PC-3 (cell line): Measurements from ENCODE around the gene GPS2. TPM values are rescaled to one million over a fixed set of nuclear protein-coding genes. Genes with fewer than 3 reads are reported as not detected.

Experiments used
- ATAC-seq: fragments of 200-7000 bp; cut with Tn5 transposase; 2 replicates; pipeline ENCODE4 v1.9.1; 2020; ENCODE audit warnings: mild to moderate bottlenecking, moderate library complexity
- BruUV-seq: library from RNA; stranded (reverse); fragments of 400-500 nt; replicated peaks from 2 replicates; lab custom pipeline; 2021; lab: Mats Ljungman, UMichigan
- CTCF ChIA-PET: fragments of 300-600 bp; sonication (Branson Sonifier 250); formaldehyde crosslinking; loops from one replicate; lab custom pipeline; 2022; ENCODE audit warnings: antibody characterized with exemption; lab: Charles Lee
- POLR2A ChIA-PET: fragments of 300-600 bp; sonication (Branson Sonifier 250); formaldehyde crosslinking; loops from one replicate; lab custom pipeline; 2022; ENCODE audit warnings: antibody characterized with exemption; ENCODE audit not compliant: unreplicated experiment; lab: Charles Lee
- DNase-seq: peaks from one replicate; pipeline ENCODE4 v3.0.0-alpha.2; 2015
- H2AFZ ChIP-seq: fragments of 300-600 bp; sonication (generic); 2 replicates; pipeline ENCODE4 v1.6.0; 2016; ENCODE audit warnings: antibody characterized with exemption, low read length
- H3F3A ChIP-seq: fragments of 300-600 bp; sonication (generic); one replicate; pipeline ENCODE4 v1.6.0; 2017; ENCODE audit warnings: antibody characterized with exemption, low read length, control low read depth, mild to moderate bottlenecking; ENCODE audit not compliant: unreplicated experiment
- H3K27ac ChIP-seq: fragments of 300-600 bp; sonication (generic); 2 replicates; pipeline ENCODE4 v1.5.1; 2016; ENCODE audit warnings: mild to moderate bottlenecking, low read length
- H3K27me3 ChIP-seq: fragments of 300-600 bp; sonication (generic); 2 replicates; pipeline ENCODE4 v1.6.1; 2016; ENCODE audit warnings: low read length, mixed read lengths
- H3K36me3 ChIP-seq: fragments of 300-600 bp; sonication (generic); 2 replicates; pipeline ENCODE4 v1.6.1; 2016; ENCODE audit warnings: low read depth, mixed run types, low read length, mixed read lengths
- H3K4me1 ChIP-seq: fragments of 300-600 bp; sonication (generic); 2 replicates; pipeline ENCODE4 v1.5.1; 2016; ENCODE audit warnings: low read length; ENCODE audit not compliant: insufficient read depth
- H3K4me2 ChIP-seq: fragments of 300-600 bp; sonication (generic); 2 replicates; pipeline ENCODE4 v1.6.0; 2016; ENCODE audit warnings: low read length
- H3K4me3 ChIP-seq: fragments of 300-600 bp; sonication (generic); 2 replicates; pipeline ENCODE4 v1.5.1; 2016; ENCODE audit warnings: mild to moderate bottlenecking, low read length, mixed read lengths
- H3K79me2 ChIP-seq: fragments of 300-600 bp; sonication (generic); 2 replicates; pipeline ENCODE4 v1.6.1; 2017; ENCODE audit warnings: low read length, mixed read lengths
- H3K9ac ChIP-seq: fragments of 300-600 bp; sonication (generic); 2 replicates; pipeline ENCODE4 v1.6.0; 2016; ENCODE audit warnings: mild to moderate bottlenecking, low read length
- H3K9me2 ChIP-seq: fragments of 300-600 bp; sonication (generic); replicated peaks from 2 replicates; pipeline ENCODE4 v1.6.1; 2016; ENCODE audit warnings: mixed run types, low read length, mixed read lengths
- H3K9me3 ChIP-seq: fragments of 300-600 bp; sonication (generic); 2 replicates; pipeline ENCODE4 v1.6.1; 2016; ENCODE audit warnings: low read length, mixed read lengths
- H4K20me1 ChIP-seq: fragments of 300-600 bp; sonication (generic); 2 replicates; pipeline ENCODE4 v1.6.1; 2016; ENCODE audit warnings: low read length, mixed read lengths
- EZH2 ChIP-seq: fragments of 300-600 bp; sonication (generic); IDR thresholded peaks from one replicate; pipeline ENCODE4 v1.6.1; 2017; ENCODE audit warnings: antibody characterized with exemption, mild to moderate bottlenecking, low read length; ENCODE audit not compliant: unreplicated experiment
- EZH2phosphoT487 ChIP-seq: fragments of 300-600 bp; sonication (generic); IDR thresholded peaks from 2 replicates; pipeline ENCODE4 v1.6.1; 2018; ENCODE audit warnings: mild to moderate bottlenecking, antibody characterized with exemption, low read length, borderline replicate concordance
- intact Hi-C: fragments of 100-400 bp; cut with micrococcal nuclease; formaldehyde crosslinking; loops from 2 replicates; pipeline ENCODE4 v1.9.0; 2023
- total RNA-seq: library from RNA; depleted of rRNA; stranded (reverse); fragments of >200 nt; gene quantifications from 2 replicates; pipeline ENCODE4 v1.2.3, GENCODE V29; 2014
- TF ChIP-seq, protein P1 (sequence below): fragments of 300-600 bp; sonication (generic); conservative IDR thresholded peaks from 2 replicates; pipeline ENCODE4 v1.5.1; 2017; ENCODE audit warnings: antibody characterized with exemption, low read depth, mild to moderate bottlenecking, low read length

The GPS2 gene
- total RNA-seq, 1 experiment from 2014 or later = 30.8 TPM

DNA sequence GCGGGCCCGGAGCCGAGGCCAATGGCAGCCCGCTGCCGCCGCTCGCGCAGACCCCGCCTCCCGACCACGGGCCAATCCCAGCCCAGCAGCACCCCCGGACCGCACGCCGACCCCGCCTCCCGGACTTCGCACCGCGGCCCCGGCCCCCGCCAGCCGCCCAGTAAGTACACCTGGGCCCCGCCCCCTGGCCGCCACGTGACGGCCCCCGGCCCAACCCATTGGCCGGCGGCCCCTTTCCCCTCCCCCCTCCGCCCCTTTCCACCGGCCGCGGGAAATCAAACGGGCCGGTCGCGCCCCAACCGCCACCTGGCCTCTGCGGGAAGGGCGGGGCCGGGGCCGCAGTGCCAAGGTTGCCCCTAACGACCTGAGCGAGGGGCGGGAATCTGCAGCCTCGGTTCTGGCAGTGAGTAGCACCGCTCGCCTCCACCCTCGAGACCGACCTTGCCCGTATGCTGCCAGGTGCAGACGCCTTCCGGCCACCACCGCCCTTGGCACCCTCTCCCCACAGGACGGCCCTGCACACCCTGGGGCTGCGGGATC is 20.5 kb downstream of the GPS2 start, which contains the start of gene YBX2:
Gene YBX2 (minus strand): TSS at position 26 of the 540 bp plus-strand sequence. CDS start 139 bp downstream, outside the sequence.
- H3K4me1 ChIP-seq = peaks cover 7% of the 10 kb centered on the region; the same call in 1 of the 2 replicates
- H3F3A ChIP-seq = no peaks in the 10 kb centered on the region
- peak within 1 kb of the TSS; percentile 82 for H3K4me2 ChIP-seq
- H3K4me3 ChIP-seq = peak within 1 kb of the TSS; percentile 62
- no peak within 1 kb of the TSS for H3K27ac ChIP-seq
- no peaks in the 10 kb centered on the region for H3K36me3 ChIP-seq
- no peaks in the 10 kb centered on the region for H3K27me3 ChIP-seq
- no peaks in the 10 kb centered on the region for H3K9me3 ChIP-seq
- no TSS peak for BruUV-seq
- CTCF ChIA-PET = no interaction called here
- peak within 1 kb of the TSS; percentile 87 for H2AFZ ChIP-seq
- ATAC-seq (peak; percentile 37), DNase-seq (peak; percentile 49)
- no peaks in the 10 kb centered on the region for H3K79me2 ChIP-seq
- TF ChIP-seq EZH2phosphoT487 (no peak), EZH2 (no peak)
- TF ChIP-seq, protein P1, sequence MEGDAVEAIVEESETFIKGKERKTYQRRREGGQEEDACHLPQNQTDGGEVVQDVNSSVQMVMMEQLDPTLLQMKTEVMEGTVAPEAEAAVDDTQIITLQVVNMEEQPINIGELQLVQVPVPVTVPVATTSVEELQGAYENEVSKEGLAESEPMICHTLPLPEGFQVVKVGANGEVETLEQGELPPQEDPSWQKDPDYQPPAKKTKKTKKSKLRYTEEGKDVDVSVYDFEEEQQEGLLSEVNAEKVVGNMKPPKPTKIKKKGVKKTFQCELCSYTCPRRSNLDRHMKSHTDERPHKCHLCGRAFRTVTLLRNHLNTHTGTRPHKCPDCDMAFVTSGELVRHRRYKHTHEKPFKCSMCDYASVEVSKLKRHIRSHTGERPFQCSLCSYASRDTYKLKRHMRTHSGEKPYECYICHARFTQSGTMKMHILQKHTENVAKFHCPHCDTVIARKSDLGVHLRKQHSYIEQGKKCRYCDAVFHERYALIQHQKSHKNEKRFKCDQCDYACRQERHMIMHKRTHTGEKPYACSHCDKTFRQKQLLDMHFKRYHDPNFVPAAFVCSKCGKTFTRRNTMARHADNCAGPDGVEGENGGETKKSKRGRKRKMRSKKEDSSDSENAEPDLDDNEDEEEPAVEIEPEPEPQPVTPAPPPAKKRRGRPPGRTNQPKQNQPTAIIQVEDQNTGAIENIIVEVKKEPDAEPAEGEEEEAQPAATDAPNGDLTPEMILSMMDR = no peak
- intact Hi-C loops = no loop called here
- H3K9ac ChIP-seq = no peak within 1 kb of the TSS
- H4K20me1 ChIP-seq = no peaks in the 10 kb centered on the region
- POLR2A ChIA-PET = no interaction called here
- H3K9me2 ChIP-seq = no peaks in the 10 kb centered on the region

DNA sequence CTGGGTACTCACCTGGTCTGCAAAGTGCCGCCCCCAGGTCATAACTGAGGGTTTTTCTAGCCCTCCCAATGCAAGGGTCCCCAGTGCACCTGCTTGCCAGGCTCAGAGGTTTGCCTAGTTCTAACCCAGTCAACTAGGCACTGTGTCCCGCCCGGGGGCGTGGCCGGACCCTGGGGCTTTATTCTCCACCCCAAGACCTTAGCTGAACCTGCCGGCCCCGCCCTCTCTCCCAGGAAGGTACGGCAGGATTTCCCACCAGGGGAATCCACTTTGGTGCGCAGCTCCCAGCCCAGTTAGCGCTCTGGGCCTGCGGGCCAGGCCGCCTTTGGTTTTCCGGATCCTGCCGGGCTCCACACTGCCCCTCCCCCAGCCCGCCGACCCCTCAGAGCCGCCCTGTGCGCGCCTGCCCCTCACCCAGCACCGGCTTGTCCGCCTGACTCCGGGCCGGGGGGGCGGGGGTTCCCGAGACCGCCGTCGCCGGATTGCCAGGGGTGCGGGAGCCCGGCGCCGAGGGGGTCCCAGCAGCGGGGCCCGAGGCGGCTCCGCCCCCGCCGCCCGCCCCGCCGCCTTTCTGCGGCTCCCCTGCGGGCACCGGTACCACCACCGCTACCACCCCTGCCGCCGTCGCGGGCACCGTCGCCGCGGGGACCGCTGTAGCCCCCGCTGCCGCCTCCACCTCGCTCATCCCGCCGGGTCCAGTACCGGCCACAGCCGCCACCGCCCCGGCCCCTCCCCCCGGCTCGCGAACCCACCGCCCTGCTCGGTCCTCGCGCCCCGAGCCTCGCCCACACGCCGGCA is 21.1 kb downstream of the GPS2 start:
- Histone ChIP-seq H3K9ac (no peak overlapping the region), H4K20me1 (no peaks in the 10 kb centered on the region), H3K9me3 (no peaks in the 10 kb centered on the region), H3K36me3 (no peaks in the 10 kb centered on the region), H3K9me2 (no peaks in the 10 kb centered on the region), H3K4me2 (no peak overlapping the region), H3K4me1 (peaks cover 7% of the 10 kb centered on the region; the same call in 1 of the 2 replicates), H2AFZ (no peak overlapping the region), H3F3A (no peaks in the 10 kb centered on the region), H3K27ac (no peak overlapping the region), H3K79me2 (no peaks in the 10 kb centered on the region), H3K4me3 (no peak overlapping the region), H3K27me3 (no peaks in the 10 kb centered on the region)
- intact Hi-C loops = no loop called here
- TF ChIP-seq, protein P1 = no peak
- no peak for TF ChIP-seq EZH2phosphoT487
- TF ChIP-seq EZH2 = no peak
- ATAC-seq (no peak), DNase-seq (no peak)
- CTCF ChIA-PET = no interaction called here
- BruUV-seq = no TSS peak
- POLR2A ChIA-PET = no interaction called here

DNA sequence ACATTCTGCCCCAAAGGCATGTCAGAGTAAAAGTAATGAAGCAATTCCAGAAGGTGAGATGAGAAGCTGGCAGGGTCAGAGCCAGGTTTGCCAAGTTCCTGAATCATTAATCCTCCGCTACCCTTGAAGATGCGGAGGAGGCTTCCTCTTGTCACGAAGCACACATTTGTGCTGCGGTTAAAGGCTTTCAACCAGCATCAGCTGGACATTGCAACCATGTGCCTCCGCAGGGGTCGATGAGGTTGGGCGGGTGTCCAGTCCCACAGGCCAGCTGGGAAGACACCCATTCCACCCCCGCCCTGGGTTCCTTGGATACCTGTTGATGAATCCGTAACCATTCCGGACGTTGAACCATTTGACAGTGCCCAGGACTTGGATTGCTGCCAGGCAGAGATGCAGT is 22.0 kb downstream of the GPS2 start:
- H3K4me2 ChIP-seq = no peak overlapping the region
- H3K27me3 ChIP-seq = no peaks in the 10 kb centered on the region
- H3K79me2 ChIP-seq = no peaks in the 10 kb centered on the region
- no peak overlapping the region for H3K4me3 ChIP-seq
- DNase-seq (no peak), ATAC-seq (no peak)
- H3K9ac ChIP-seq = no peak overlapping the region
- H3K9me2 ChIP-seq = no peaks in the 10 kb centered on the region
- no peaks in the 10 kb centered on the region for H3K9me3 ChIP-seq
- CTCF ChIA-PET = no interaction called here
- H2AFZ ChIP-seq = no peak overlapping the region
- H3K27ac ChIP-seq = no peak overlapping the region
- H3F3A ChIP-seq = no peaks in the 10 kb centered on the region
- POLR2A ChIA-PET = no interaction called here
- peaks cover 7% of the 10 kb centered on the region; the same call in 1 of the 2 replicates for H3K4me1 ChIP-seq
- no peaks in the 10 kb centered on the region for H3K36me3 ChIP-seq
- TF ChIP-seq, protein P1 = no peak
- TF ChIP-seq EZH2 (no peak), EZH2phosphoT487 (no peak)
- no peaks in the 10 kb centered on the region for H4K20me1 ChIP-seq
- intact Hi-C loops = no loop called here
- BruUV-seq = no TSS peak
